Measurements from ENCODE around the gene RAD51B. TPM values are rescaled to one million over a fixed set of nuclear protein-coding genes. Genes with fewer than 3 reads are reported as not detected.

RAD51B gene
- total RNA-seq, 1 experiment from 2014 or later: 29.9 TPM

- intact Hi-C loops (cut with micrococcal nuclease; ENCODE audit: unreplicated experiment): no loop called here
- Histone ChIP-seq H3F3A (ENCODE audit: insufficient read depth, low read depth) (peaks cover 14% of the 10 kb centered on the region), H3K9me2 (ENCODE audit: insufficient read depth) (no peaks in the 10 kb centered on the region), H3K79me2 (ENCODE audit: low read depth) (no peaks in the 10 kb centered on the region), H3K4me3 (no peak overlapping the region), H3K4me2 (no peak overlapping the region), H3K4me1 (replicated peaks; ENCODE audit: insufficient read depth) (peaks cover 34% of the 10 kb centered on the region), H3K36me3 (ENCODE audit: low read depth) (no peaks in the 10 kb centered on the region), H3K9me3 (ENCODE audit: insufficient read depth, low read depth) (peaks cover 7% of the 10 kb centered on the region; the same call in 1 of the 2 replicates), H4K20me1 (ENCODE audit: insufficient read depth) (no peaks in the 10 kb centered on the region), H3K27me3 (ENCODE audit: insufficient read depth, low read depth) (no peaks in the 10 kb centered on the region), H2AFZ (no peak overlapping the region), H3K27ac (no peak overlapping the region)
- ChIA-PET POLR2A (ENCODE audit: unreplicated experiment) (interaction anchor here (0.6 kb wide), 1 partner anchor 199 kb away, joined by 9 read pairs; the partner anchor contains the start of gene ZFP36L1), CTCF (no interaction called here)
- no peak for DNase-seq
- TF ChIP-seq EZH2 (IDR thresholded peaks at IDR 0.05; ENCODE audit: low read depth): no peak
- TF ChIP-seq CTCF (conservative IDR thresholded peaks at IDR 0.05): no peak
- no TSS peak for BruUV-seq (replicated peaks)
Observed at GRCh38 chr14:68593806-68594536, 774.4 kb downstream of the RAD51B start.

GRCh38 chr14:68594737-68595380 lies 775.3 kb downstream of the RAD51B start:
- H3K9me2 ChIP-seq (ENCODE audit: insufficient read depth): no peaks in the 10 kb centered on the region
- POLR2A ChIA-PET (ENCODE audit: unreplicated experiment): interaction anchor here (0.6 kb wide), 1 partner anchor 198 kb away, joined by 9 read pairs; the partner anchor contains the start of gene ZFP36L1

GRCh38 chr14:68596211-68596610 lies 776.6 kb downstream of the RAD51B start:
- Histone ChIP-seq H3K4me2 (no peak overlapping the region), H2AFZ (no peak overlapping the region)

More at GRCh38 chr14:68594737-68595380, 775.3 kb downstream of the RAD51B start:
- Histone ChIP-seq H3K36me3 (ENCODE audit: low read depth) (no peaks in the 10 kb centered on the region), H3K9me3 (ENCODE audit: insufficient read depth, low read depth) (peaks cover 7% of the 10 kb centered on the region; the same call in 1 of the 2 replicates), H4K20me1 (ENCODE audit: insufficient read depth) (no peaks in the 10 kb centered on the region), H3K27ac (no peak overlapping the region), H2AFZ (no peak overlapping the region), H3K4me1 (replicated peaks; ENCODE audit: insufficient read depth) (peaks cover 40% of the 10 kb centered on the region), H3K79me2 (ENCODE audit: low read depth) (no peaks in the 10 kb centered on the region), H3K27me3 (ENCODE audit: insufficient read depth, low read depth) (no peaks in the 10 kb centered on the region), H3K4me2 (no peak overlapping the region), H3F3A (ENCODE audit: insufficient read depth, low read depth) (peaks cover 23% of the 10 kb centered on the region), H3K4me3 (no peak overlapping the region)
- CTCF ChIA-PET: no interaction called here
- BruUV-seq (replicated peaks): no TSS peak
- no peak for TF ChIP-seq CTCF (conservative IDR thresholded peaks at IDR 0.05)
- TF ChIP-seq EZH2 (IDR thresholded peaks at IDR 0.05; ENCODE audit: low read depth): no peak
- DNase-seq: no peak
- intact Hi-C loops (cut with micrococcal nuclease; ENCODE audit: unreplicated experiment): no loop called here

More at GRCh38 chr14:68596211-68596610, 776.6 kb downstream of the RAD51B start:
- DNase-seq: no peak
- CTCF ChIA-PET: interaction anchor here (0.6 kb wide), 2 partner anchors 12 to 69 kb away, joined by 3 read pairs; no protein-coding TSS in a partner anchor
- H3K4me3 ChIP-seq: no peak overlapping the region
- TF ChIP-seq EZH2 (IDR thresholded peaks at IDR 0.05; ENCODE audit: low read depth) (no peak), CTCF (conservative IDR thresholded peaks at IDR 0.05) (no peak)
- no peaks in the 10 kb centered on the region for H3K79me2 ChIP-seq (ENCODE audit: low read depth)
- H3K36me3 ChIP-seq (ENCODE audit: low read depth): no peaks in the 10 kb centered on the region
- no peaks in the 10 kb centered on the region for H3K27me3 ChIP-seq (ENCODE audit: insufficient read depth, low read depth)
- H3K27ac ChIP-seq: no peak overlapping the region
- H4K20me1 ChIP-seq (ENCODE audit: insufficient read depth): no peaks in the 10 kb centered on the region
- H3F3A ChIP-seq (ENCODE audit: insufficient read depth, low read depth): peaks cover 35% of the 10 kb centered on the region
- H3K9me2 ChIP-seq (ENCODE audit: insufficient read depth): no peaks in the 10 kb centered on the region
- BruUV-seq (replicated peaks): no TSS peak
- intact Hi-C loops (cut with micrococcal nuclease; ENCODE audit: unreplicated experiment): no loop called here
- peaks cover 44% of the 10 kb centered on the region for H3K4me1 ChIP-seq (replicated peaks; ENCODE audit: insufficient read depth)
- POLR2A ChIA-PET (ENCODE audit: unreplicated experiment): no interaction called here
- peaks cover 7% of the 10 kb centered on the region; the same call in 1 of the 2 replicates for H3K9me3 ChIP-seq (ENCODE audit: insufficient read depth, low read depth)
